ENCODE data around the gene CERS2.

DNA sequence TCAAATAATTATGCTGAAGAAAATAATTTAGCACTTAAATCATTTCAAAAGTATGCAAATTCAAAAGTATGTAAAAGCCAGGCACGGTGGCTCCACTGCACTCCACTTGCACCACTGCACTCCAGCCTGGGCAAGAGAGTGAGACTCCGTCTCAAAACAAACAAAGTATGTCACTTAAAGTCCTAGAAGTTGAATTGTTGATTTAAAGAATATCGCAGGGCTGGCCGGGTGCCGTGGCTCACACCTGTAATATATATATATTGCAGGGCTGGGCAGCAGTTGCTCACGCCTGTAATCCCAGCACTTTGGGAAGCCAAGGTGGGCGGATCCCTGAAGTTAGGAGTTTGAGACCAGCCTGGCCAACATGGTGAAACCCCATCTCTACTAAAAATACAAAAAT is 57.2 kb downstream of the CERS2 start:
- TF ChIP-seq POLR2AphosphoS5 (IDR thresholded peaks at IDR 0.05; ENCODE audit: low read depth, low read length), result no peak
- TF ChIP-seq ATF6 (CRISPR knock-in tag; conservative IDR thresholded peaks at IDR 0.05), result no peak
- no peak for TF ChIP-seq CTCF (CRISPR knock-in tag; IDR thresholded peaks at IDR 0.05)
- TF ChIP-seq TP53 (CRISPR knock-in tag; conservative IDR thresholded peaks at IDR 0.05), result no peak
- TF ChIP-seq, protein P1, sequence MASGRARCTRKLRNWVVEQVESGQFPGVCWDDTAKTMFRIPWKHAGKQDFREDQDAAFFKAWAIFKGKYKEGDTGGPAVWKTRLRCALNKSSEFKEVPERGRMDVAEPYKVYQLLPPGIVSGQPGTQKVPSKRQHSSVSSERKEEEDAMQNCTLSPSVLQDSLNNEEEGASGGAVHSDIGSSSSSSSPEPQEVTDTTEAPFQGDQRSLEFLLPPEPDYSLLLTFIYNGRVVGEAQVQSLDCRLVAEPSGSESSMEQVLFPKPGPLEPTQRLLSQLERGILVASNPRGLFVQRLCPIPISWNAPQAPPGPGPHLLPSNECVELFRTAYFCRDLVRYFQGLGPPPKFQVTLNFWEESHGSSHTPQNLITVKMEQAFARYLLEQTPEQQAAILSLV (CRISPR knock-in tag; IDR thresholded peaks at IDR 0.05; ENCODE audit: borderline replicate concordance), result no peak
- TF ChIP-seq RFX5 (IDR thresholded peaks at IDR 0.05; ENCODE audit: low read depth, low read length), result no peak
- TF ChIP-seq ZNF879 (CRISPR knock-in tag; IDR thresholded peaks at IDR 0.05), result no peak
- no peak for TF ChIP-seq ZMYM3 (CRISPR knock-in tag; IDR thresholded peaks at IDR 0.05)
- no peak for TF ChIP-seq FOSL1 (CRISPR knock-in tag; IDR thresholded peaks at IDR 0.05; ENCODE audit: borderline replicate concordance)
- no peak for TF ChIP-seq JUND (CRISPR knock-in tag; IDR thresholded peaks at IDR 0.05)
- TF ChIP-seq CREB1 (IDR thresholded peaks at IDR 0.05), result no peak
- TF ChIP-seq CREB1 (CRISPR knock-in tag; IDR thresholded peaks at IDR 0.05), result no peak
